Calu3 (cell line): Measurements from ENCODE around the gene KAZN. TPM values are rescaled to one million over a fixed set of nuclear protein-coding genes. Genes with fewer than 3 reads are reported as not detected.

Experiments
- BruUV-seq: library from RNA; stranded (reverse); fragments of 400-500 nt; replicated peaks from 2 replicates; lab custom pipeline; 2021; lab: Mats Ljungman, UMichigan
- CTCF ChIA-PET: fragments of 300-600 bp; sonication (Branson Sonifier 250); formaldehyde crosslinking; loops from one replicate; lab custom pipeline; 2022; ENCODE audit warnings: antibody characterized with exemption; lab: Charles Lee
- DNase-seq: peaks from one replicate; pipeline ENCODE4 v3.0.0; 2022
- H3K27ac Mint-ChIP-seq: one replicate; pipeline ENCODE4 v1.8.0; 2022; ENCODE audit warnings: mixed read lengths; ENCODE audit not compliant: unreplicated experiment
- H3K27me3 Mint-ChIP-seq: one replicate; pipeline ENCODE4 v1.8.0; 2022; ENCODE audit warnings: mixed read lengths; ENCODE audit not compliant: unreplicated experiment
- H3K36me3 Mint-ChIP-seq: one replicate; pipeline ENCODE4 v1.8.0; 2022; ENCODE audit warnings: mild to moderate bottlenecking, moderate library complexity, mixed read lengths; ENCODE audit not compliant: insufficient read depth, unreplicated experiment
- H3K4me1 Mint-ChIP-seq: one replicate; pipeline ENCODE4 v1.8.0; 2022; ENCODE audit warnings: mild to moderate bottlenecking, low read depth, mixed read lengths; ENCODE audit not compliant: unreplicated experiment
- H3K4me3 Mint-ChIP-seq: one replicate; pipeline ENCODE4 v1.8.0; 2022; ENCODE audit warnings: mild to moderate bottlenecking, low read depth, moderate library complexity, mixed read lengths; ENCODE audit not compliant: unreplicated experiment
- H3K9me3 Mint-ChIP-seq: one replicate; pipeline ENCODE4 v1.8.0; 2022; ENCODE audit warnings: low read depth, mixed read lengths; ENCODE audit not compliant: unreplicated experiment
- CTCF ChIP-seq: fragments of 200-600 bp; IDR thresholded peaks from one replicate; pipeline ENCODE4 v1.8.0; 2022; ENCODE audit warnings: antibody characterized with exemption; ENCODE audit not compliant: unreplicated experiment
- intact Hi-C: fragments of 100-400 bp; cut with micrococcal nuclease; formaldehyde crosslinking; loops from one replicate; pipeline ENCODE4 v1.10.0; 2022; ENCODE audit not compliant: unreplicated experiment
- total RNA-seq: library from RNA; stranded (reverse); gene quantifications from 2 replicates; pipeline ENCODE4 v1.2.3, GENCODE V29; 2022

The KAZN gene
- total RNA-seq, 1 experiment from 2014 or later: 3.6 TPM

- Mint-ChIP-seq H3K9me3 (no peaks in the 10 kb centered on the region), H3K36me3 (no peaks in the 10 kb centered on the region), H3K4me3 (no peak overlapping the region), H3K4me1 (peaks cover 7% of the 10 kb centered on the region), H3K27ac (no peak overlapping the region), H3K27me3 (peaks cover 33% of the 10 kb centered on the region)
- intact Hi-C loops: no loop called here
- CTCF ChIA-PET: no interaction called here
- no peak for TF ChIP-seq CTCF
- no peak for DNase-seq
- BruUV-seq: no TSS peak
These were observed 128.1 kb downstream of the KAZN start for GRCh38 chr1:14726606-14727005.

GRCh38 chr1:14728516-14728915 lies 130.0 kb downstream of the KAZN start:
- Mint-ChIP-seq H3K4me1 (peaks cover 10% of the 10 kb centered on the region), H3K9me3 (no peaks in the 10 kb centered on the region), H3K4me3 (no peak overlapping the region), H3K27me3 (peaks cover 42% of the 10 kb centered on the region), H3K27ac (no peak overlapping the region), H3K36me3 (no peaks in the 10 kb centered on the region)
- intact Hi-C loops: no loop called here
- no TSS peak for BruUV-seq
- CTCF ChIA-PET: interaction anchor here (0.7 kb wide), 1 partner anchor 97 kb away, joined by 4 read pairs; no protein-coding TSS in a partner anchor
- no peak for TF ChIP-seq CTCF
- no peak for DNase-seq

- no peaks in the 10 kb centered on the region for H3K36me3 Mint-ChIP-seq
- peaks cover 23% of the 10 kb centered on the region for H3K27me3 Mint-ChIP-seq
- peaks cover 9% of the 10 kb centered on the region for H3K4me1 Mint-ChIP-seq
- no TSS peak for BruUV-seq
- CTCF ChIA-PET: interaction anchor here (1.1 kb wide), 1 partner anchor 8 kb away, joined by 3 read pairs; no protein-coding TSS in a partner anchor
- no peak for TF ChIP-seq CTCF
- no peak overlapping the region for H3K4me3 Mint-ChIP-seq
- H3K27ac Mint-ChIP-seq: no peak overlapping the region
- H3K9me3 Mint-ChIP-seq: no peaks in the 10 kb centered on the region
- intact Hi-C loops: loop anchor here (2.0 kb wide), 1 partner anchor 54 kb away; no protein-coding TSS in a partner anchor
- DNase-seq: no peak
These were observed 134.2 kb downstream of the KAZN start for GRCh38 chr1:14732728-14733047.

GRCh38 chr1:14733048-14733778 lies 134.7 kb downstream of the KAZN start:
- H3K27ac Mint-ChIP-seq: no peak overlapping the region
- no peak for DNase-seq
- H3K4me1 Mint-ChIP-seq: peaks cover 9% of the 10 kb centered on the region
- peaks cover 23% of the 10 kb centered on the region for H3K27me3 Mint-ChIP-seq
- no peaks in the 10 kb centered on the region for H3K9me3 Mint-ChIP-seq
- TF ChIP-seq CTCF: no peak
- H3K36me3 Mint-ChIP-seq: no peaks in the 10 kb centered on the region
- no peak overlapping the region for H3K4me3 Mint-ChIP-seq
- CTCF ChIA-PET: interaction anchor here (1.1 kb wide), 1 partner anchor 9 kb away, joined by 3 read pairs; no protein-coding TSS in a partner anchor
- no TSS peak for BruUV-seq
- intact Hi-C loops: loop anchor here (2.0 kb wide), 1 partner anchor 54 kb away; no protein-coding TSS in a partner anchor
